HTR-8/SVneo (cell line): Measurements from ENCODE around the gene TAMALIN.
A peak's percentile ranks its signal among the peaks of the same experiment; 100 is the strongest.

Experiments used
- DNase-seq: peaks from one replicate; pipeline ENCODE4 v3.0.0; 2011; ENCODE audit warnings: low spot score, mixed read lengths; ENCODE audit not compliant: insufficient read length
- FAIRE-seq: peaks from 2 replicates; lab custom pipeline; 2011; peaks lifted over from hg19 to GRCh38; lab: Jason Lieb, UNC

TAMALIN gene

GRCh38 chr12:52052468-52053186 is 45.9 kb downstream of the TAMALIN start:
- DNase-seq = no peak
- FAIRE-seq = peak; percentile 28

- no peak for DNase-seq
- no peak for FAIRE-seq
These were observed 46.9 kb downstream of the TAMALIN start for GRCh38 chr12:52053536-52054209.

- FAIRE-seq = no peak
These were observed 47.6 kb downstream of the TAMALIN start for GRCh38 chr12:52054231-52054832.

GRCh38 chr12:52054833-52055730 is 48.3 kb downstream of the TAMALIN start:
- DNase-seq = no peak
- no peak for FAIRE-seq

More at GRCh38 chr12:52054231-52054832, 47.6 kb downstream of the TAMALIN start:
- no peak for DNase-seq

GRCh38 chr12:52055731-52056711 is 49.3 kb downstream of the TAMALIN start:
- DNase-seq (no peak), FAIRE-seq (no peak)

GRCh38 chr12:52056801-52057637 is 50.3 kb downstream of the TAMALIN start:
- FAIRE-seq = no peak

GRCh38 chr12:52057638-52058576 is 51.2 kb downstream of the TAMALIN start:
- no peak for DNase-seq
- no peak for FAIRE-seq

More at GRCh38 chr12:52056801-52057637, 50.3 kb downstream of the TAMALIN start:
- DNase-seq = no peak

- no peak for DNase-seq
- no peak for FAIRE-seq
These were observed 52.0 kb downstream of the TAMALIN start for GRCh38 chr12:52058631-52059361.

- DNase-seq (no peak), FAIRE-seq (no peak)
These were observed 53.1 kb downstream of the TAMALIN start for GRCh38 chr12:52059582-52060497.

GRCh38 chr12:52060498-52061177 is 53.9 kb downstream of the TAMALIN start:
- DNase-seq (no peak), FAIRE-seq (no peak)

- DNase-seq = no peak
- no peak for FAIRE-seq
These were observed 54.9 kb downstream of the TAMALIN start for GRCh38 chr12:52061470-52062166.

GRCh38 chr12:52062167-52063081 is 55.7 kb downstream of the TAMALIN start:
- DNase-seq (no peak), FAIRE-seq (no peak)
